Ascending aorta (tissue), 2 donors: ENCODE data around the gene LZTS2. TPM values are rescaled to one million over a fixed set of nuclear protein-coding genes. Genes with fewer than 3 reads are reported as not detected.

ENCODE experiments used
- DNase-seq, 2 donors: peaks; one replicate each; pipeline ENCODE4 v3.0.0-alpha.2; 2019; ENCODE audit warnings: low spot score in 2 of 2
- H3K27ac ChIP-seq, 2 donors: fragments of 200-600 bp; sonication (generic); one replicate each; pipeline ENCODE4 v1.5.1; 2016 to 2017; ENCODE audit warnings: mild to moderate bottlenecking in 1 of 2
- H3K27me3 ChIP-seq: fragments of 200-600 bp; sonication (generic); one replicate; pipeline ENCODE4 v1.5.1; 2017
- H3K36me3 ChIP-seq, 2 donors: fragments of 200-600 bp; sonication (generic); one replicate each; pipeline ENCODE4 v1.5.1; 2016
- H3K4me1 ChIP-seq, 2 donors: fragments of 200-600 bp; sonication (generic); one replicate each; pipeline ENCODE4 v1.5.1; 2016 to 2017; ENCODE audit warnings: mild to moderate bottlenecking in 1 of 2
- H3K4me3 ChIP-seq, 2 donors: fragments of 200-600 bp; sonication (generic); one replicate each; pipeline ENCODE4 v1.5.1; 2016 to 2017; ENCODE audit warnings: mild to moderate bottlenecking in 1 of 2
- H3K9me3 ChIP-seq, 2 donors: fragments of 200-600 bp; sonication (generic); one replicate each; pipeline ENCODE4 v1.5.1; 2016
- intact Hi-C: fragments of 100-400 bp; cut with DNase I; formaldehyde crosslinking; loops from one replicate; pipeline ENCODE4 v1.15.1; 2023
- total RNA-seq: library from RNA; depleted of rRNA; stranded (reverse); fragments of >200 nt; gene quantifications from one replicate; pipeline ENCODE4 v1.1.0, GENCODE V29; 2016
- TF ChIP-seq, protein P1 (sequence below), 3 experiments: fragments of 200-600 bp in 2 of 3; fragments of 450-650 bp in 1 of 3; sonication (generic) in 2 of 3; IDR thresholded peaks; one replicate each; pipeline ENCODE4 v1.5.1; 2016 to 2019; ENCODE audit warnings: antibody characterized with exemption in 3 of 3, mild to moderate bottlenecking in 1 of 3, moderate library complexity in 1 of 3

LZTS2 gene
- total RNA-seq, 1 donor from 2014 or later = 169 TPM

DNA sequence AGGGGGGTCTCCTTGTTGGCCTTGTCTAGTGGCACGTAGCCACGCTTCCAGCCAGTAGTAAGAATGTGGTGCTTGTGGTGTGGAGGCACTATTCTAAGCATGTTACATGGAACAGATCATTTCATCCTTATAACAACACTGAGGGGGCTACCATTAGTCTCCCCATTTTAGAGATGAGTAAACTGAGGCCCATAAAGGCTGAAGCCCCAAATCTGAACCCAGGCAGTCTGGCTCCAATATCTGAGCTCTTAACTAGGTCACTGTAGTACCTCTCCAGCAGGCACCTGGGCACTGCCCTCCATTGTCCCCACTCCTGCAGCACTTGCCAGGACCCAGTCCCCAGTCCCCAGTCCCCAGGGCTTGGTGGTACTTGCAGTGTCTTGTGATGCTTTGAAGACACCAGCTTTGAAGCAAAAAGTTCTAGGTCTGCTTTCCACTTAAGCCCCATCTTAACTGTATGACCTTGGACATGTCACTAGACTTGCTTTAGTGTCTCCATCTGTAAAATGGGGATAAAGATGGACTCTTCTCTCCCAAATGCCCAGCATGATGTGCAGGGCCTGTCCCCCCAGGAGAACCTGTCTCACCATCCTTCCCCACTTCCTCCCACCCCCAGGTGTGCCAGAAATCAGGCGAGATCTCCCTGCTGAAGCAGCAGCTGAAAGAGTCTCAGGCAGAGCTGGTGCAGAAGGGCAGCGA lies 6.4 kb downstream of the LZTS2 start:
- Histone ChIP-seq H3K4me1 (peaks cover 14 to 16% of the 10 kb centered on the region in 2 donors), H3K36me3 (peaks cover 50 to 52% of the 10 kb centered on the region in 2 donors)
- intact Hi-C loops = loop anchor here (10.0 kb wide), 1 partner anchor 1639 kb away; the partner anchor contains the start of gene TRIM8

DNA sequence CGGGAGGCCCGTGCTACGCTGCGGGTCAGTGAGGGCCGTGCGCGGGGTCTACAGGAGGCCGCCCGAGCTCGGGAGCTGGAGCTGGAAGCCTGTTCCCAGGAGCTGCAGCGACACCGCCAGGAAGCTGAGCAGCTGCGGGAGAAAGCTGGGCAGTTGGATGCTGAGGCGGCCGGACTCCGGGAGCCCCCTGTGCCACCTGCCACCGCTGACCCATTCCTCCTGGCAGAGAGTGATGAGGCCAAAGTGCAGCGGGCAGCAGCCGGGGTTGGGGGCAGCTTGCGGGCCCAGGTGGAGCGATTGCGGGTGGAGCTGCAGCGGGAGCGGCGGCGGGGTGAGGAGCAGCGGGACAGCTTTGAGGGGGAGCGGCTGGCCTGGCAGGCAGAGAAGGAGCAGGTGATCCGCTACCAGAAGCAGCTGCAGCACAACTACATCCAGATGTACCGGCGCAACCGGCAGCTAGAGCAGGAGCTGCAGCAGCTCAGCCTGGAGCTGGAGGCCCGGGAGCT lies 7.0 kb downstream of the LZTS2 start:
- H3K27ac ChIP-seq = no peak overlapping the region
- DNase-seq = no peak
- peaks cover 50 to 52% of the 10 kb centered on the region in 2 donors for H3K36me3 ChIP-seq
- TF ChIP-seq, protein P1, sequence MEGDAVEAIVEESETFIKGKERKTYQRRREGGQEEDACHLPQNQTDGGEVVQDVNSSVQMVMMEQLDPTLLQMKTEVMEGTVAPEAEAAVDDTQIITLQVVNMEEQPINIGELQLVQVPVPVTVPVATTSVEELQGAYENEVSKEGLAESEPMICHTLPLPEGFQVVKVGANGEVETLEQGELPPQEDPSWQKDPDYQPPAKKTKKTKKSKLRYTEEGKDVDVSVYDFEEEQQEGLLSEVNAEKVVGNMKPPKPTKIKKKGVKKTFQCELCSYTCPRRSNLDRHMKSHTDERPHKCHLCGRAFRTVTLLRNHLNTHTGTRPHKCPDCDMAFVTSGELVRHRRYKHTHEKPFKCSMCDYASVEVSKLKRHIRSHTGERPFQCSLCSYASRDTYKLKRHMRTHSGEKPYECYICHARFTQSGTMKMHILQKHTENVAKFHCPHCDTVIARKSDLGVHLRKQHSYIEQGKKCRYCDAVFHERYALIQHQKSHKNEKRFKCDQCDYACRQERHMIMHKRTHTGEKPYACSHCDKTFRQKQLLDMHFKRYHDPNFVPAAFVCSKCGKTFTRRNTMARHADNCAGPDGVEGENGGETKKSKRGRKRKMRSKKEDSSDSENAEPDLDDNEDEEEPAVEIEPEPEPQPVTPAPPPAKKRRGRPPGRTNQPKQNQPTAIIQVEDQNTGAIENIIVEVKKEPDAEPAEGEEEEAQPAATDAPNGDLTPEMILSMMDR (IDR thresholded peaks at IDR 0.05) = no peak
- no peak overlapping the region for H3K4me3 ChIP-seq
- peaks cover 11 to 14% of the 10 kb centered on the region in 2 donors for H3K4me1 ChIP-seq
- H3K9me3 ChIP-seq = no peaks in the 10 kb centered on the region
- intact Hi-C loops = loop anchor here (10.0 kb wide), 1 partner anchor 1638 kb away; the partner anchor contains the start of gene TRIM8
- no peaks in the 10 kb centered on the region for H3K27me3 ChIP-seq

More for the DNA sequence above, 6.4 kb downstream of the LZTS2 start:
- Histone ChIP-seq H3K27ac (no peak overlapping the region), H3K4me3 (no peak overlapping the region), H3K9me3 (no peaks in the 10 kb centered on the region), H3K27me3 (no peaks in the 10 kb centered on the region)
- DNase-seq = no peak
- TF ChIP-seq, protein P1 (IDR thresholded peaks at IDR 0.05) = no peak

DNA sequence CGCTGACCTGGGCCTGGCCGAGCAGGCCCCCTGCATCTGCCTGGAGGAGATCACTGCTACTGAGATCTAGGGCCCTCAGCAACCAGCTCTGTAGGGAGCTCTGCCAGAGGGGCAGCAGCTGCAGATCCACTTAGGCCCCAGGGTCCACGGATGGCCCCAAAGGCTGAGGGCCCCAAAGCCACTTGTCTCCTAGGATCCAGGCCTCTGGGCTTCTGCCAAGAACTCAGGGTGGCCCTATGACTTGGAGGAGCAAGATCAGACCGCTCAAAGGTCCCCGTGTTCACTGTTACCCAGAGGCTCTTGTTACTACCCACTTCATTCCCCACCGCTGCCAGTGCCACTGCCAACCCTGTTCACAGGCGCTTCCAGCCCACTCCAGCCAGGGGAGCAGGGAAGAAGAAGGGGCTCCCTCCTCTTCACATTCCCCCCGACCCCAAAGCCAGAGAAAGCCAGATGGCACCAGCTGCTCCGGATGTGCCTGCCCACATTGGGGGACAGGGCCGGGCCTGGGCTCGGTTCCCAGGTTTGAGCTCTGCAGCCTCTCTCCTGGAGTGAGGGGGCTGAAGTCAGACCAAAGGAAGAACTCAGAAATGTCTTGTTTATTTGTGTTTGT lies 7.6 kb downstream of the LZTS2 start:
- intact Hi-C loops = loop anchor here (10.0 kb wide), 1 partner anchor 1638 kb away; the partner anchor contains the start of gene TRIM8
- Histone ChIP-seq H3K9me3 (no peaks in the 10 kb centered on the region), H3K36me3 (peaks cover 50 to 52% of the 10 kb centered on the region in 2 donors), H3K27me3 (no peaks in the 10 kb centered on the region), H3K4me1 (peaks cover 5 to 9% of the 10 kb centered on the region in 2 donors), H3K4me3 (no peak overlapping the region), H3K27ac (peak overlapping the region; percentile 39 to 53)
- TF ChIP-seq, protein P1 (IDR thresholded peaks at IDR 0.05) = no peak
- no peak for DNase-seq

DNA sequence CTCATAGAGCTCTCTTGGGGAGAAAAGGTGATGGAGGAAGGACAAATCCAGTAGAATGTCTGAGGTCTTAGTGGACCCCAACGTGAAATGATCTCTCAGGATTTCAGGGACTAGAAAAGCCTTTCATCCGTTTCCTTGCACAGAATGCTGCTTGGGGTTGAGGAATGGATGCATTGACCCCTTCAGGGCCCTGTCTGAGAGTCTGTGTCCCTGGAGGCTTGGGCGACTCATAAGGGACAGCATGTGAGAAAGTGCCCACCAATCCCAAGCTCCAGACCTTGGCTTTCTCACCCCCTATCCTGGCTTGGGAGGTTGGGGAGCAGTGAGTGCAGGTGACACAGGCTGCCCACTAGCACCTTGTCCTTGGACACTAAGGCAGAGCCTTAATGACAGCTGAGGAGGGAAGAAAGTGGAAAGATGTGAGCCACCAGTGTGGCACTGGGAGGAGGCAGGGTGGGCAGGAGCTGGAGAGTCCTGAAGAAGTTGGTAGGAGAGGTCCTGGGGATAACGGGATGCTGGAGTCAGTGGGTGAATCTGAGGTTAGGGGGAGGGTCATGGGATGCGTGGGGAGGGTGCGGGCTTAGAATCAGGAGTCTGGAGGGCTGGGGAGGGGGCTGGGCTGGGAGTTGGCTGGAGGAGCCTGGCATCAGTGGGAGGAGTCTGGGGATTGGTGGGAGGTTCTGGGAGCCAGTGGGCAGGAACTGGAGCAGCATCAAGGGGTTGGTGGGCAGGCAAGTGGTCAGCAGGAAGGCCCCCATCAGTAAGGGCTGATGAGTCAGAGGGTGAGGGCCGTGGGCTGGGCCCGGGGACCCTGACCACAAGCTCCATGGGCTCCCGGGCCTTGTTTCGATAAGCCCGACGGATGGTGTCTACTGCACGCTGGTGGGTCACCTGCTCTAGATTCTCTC lies 8.6 kb downstream of the LZTS2 start:
- peaks cover 8% of the 10 kb centered on the region in 2 donors for H3K4me1 ChIP-seq

More for the DNA sequence above, 8.6 kb downstream of the LZTS2 start:
- no peaks in the 10 kb centered on the region for H3K27me3 ChIP-seq
- H3K27ac ChIP-seq = peak overlapping the region; percentile 41 to 45
- peak in 1 of 2 donors; percentile 61 for DNase-seq
- TF ChIP-seq, protein P1 (IDR thresholded peaks at IDR 0.05) = no peak
- H3K9me3 ChIP-seq = no peaks in the 10 kb centered on the region
- intact Hi-C loops = loop anchor here (10.0 kb wide), 1 partner anchor 1637 kb away; the partner anchor contains the start of gene TRIM8
- H3K4me3 ChIP-seq = no peak overlapping the region
- peaks cover 42 to 44% of the 10 kb centered on the region in 2 donors for H3K36me3 ChIP-seq
